ENCODE measurements around the gene SNX9.

- TF ChIP-seq RFX5 (IDR thresholded peaks at IDR 0.05), result no peak
- TF ChIP-seq, protein P1, sequence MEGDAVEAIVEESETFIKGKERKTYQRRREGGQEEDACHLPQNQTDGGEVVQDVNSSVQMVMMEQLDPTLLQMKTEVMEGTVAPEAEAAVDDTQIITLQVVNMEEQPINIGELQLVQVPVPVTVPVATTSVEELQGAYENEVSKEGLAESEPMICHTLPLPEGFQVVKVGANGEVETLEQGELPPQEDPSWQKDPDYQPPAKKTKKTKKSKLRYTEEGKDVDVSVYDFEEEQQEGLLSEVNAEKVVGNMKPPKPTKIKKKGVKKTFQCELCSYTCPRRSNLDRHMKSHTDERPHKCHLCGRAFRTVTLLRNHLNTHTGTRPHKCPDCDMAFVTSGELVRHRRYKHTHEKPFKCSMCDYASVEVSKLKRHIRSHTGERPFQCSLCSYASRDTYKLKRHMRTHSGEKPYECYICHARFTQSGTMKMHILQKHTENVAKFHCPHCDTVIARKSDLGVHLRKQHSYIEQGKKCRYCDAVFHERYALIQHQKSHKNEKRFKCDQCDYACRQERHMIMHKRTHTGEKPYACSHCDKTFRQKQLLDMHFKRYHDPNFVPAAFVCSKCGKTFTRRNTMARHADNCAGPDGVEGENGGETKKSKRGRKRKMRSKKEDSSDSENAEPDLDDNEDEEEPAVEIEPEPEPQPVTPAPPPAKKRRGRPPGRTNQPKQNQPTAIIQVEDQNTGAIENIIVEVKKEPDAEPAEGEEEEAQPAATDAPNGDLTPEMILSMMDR (IDR thresholded peaks at IDR 0.05), result no peak
- no peak for TF ChIP-seq BHLHE40 (IDR thresholded peaks at IDR 0.05; ENCODE audit: low read depth, low read length)
- no peak for TF ChIP-seq ELK1 (IDR thresholded peaks at IDR 0.05; ENCODE audit: low read depth, low read length)
- no peak for TF ChIP-seq CHD2 (IDR thresholded peaks at IDR 0.05; ENCODE audit: low read length, partially characterized antibody)
- TF ChIP-seq PHF8 (IDR thresholded peaks at IDR 0.05; ENCODE audit: borderline replicate concordance, low read depth), result no peak
- TF ChIP-seq POLR2A (IDR thresholded peaks at IDR 0.05; ENCODE audit: low read length), result no peak
- TF ChIP-seq SMC3 (IDR thresholded peaks at IDR 0.05), result no peak
- no peak for TF ChIP-seq ESRRA (IDR thresholded peaks at IDR 0.05; ENCODE audit: borderline replicate concordance, low read length)
- TF ChIP-seq, protein P2, sequence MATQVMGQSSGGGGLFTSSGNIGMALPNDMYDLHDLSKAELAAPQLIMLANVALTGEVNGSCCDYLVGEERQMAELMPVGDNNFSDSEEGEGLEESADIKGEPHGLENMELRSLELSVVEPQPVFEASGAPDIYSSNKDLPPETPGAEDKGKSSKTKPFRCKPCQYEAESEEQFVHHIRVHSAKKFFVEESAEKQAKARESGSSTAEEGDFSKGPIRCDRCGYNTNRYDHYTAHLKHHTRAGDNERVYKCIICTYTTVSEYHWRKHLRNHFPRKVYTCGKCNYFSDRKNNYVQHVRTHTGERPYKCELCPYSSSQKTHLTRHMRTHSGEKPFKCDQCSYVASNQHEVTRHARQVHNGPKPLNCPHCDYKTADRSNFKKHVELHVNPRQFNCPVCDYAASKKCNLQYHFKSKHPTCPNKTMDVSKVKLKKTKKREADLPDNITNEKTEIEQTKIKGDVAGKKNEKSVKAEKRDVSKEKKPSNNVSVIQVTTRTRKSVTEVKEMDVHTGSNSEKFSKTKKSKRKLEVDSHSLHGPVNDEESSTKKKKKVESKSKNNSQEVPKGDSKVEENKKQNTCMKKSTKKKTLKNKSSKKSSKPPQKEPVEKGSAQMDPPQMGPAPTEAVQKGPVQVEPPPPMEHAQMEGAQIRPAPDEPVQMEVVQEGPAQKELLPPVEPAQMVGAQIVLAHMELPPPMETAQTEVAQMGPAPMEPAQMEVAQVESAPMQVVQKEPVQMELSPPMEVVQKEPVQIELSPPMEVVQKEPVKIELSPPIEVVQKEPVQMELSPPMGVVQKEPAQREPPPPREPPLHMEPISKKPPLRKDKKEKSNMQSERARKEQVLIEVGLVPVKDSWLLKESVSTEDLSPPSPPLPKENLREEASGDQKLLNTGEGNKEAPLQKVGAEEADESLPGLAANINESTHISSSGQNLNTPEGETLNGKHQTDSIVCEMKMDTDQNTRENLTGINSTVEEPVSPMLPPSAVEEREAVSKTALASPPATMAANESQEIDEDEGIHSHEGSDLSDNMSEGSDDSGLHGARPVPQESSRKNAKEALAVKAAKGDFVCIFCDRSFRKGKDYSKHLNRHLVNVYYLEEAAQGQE (IDR thresholded peaks at IDR 0.05), result no peak
- TF ChIP-seq RAD21 (conservative IDR thresholded peaks at IDR 0.05 in 1 of 2, IDR thresholded peaks at IDR 0.05 in 1 of 2), result no peak
- TF ChIP-seq, protein P3, sequence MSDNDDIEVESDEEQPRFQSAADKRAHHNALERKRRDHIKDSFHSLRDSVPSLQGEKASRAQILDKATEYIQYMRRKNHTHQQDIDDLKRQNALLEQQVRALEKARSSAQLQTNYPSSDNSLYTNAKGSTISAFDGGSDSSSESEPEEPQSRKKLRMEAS (IDR thresholded peaks at IDR 0.05), result no peak
- TF ChIP-seq EHMT2 (IDR thresholded peaks at IDR 0.05; ENCODE audit: low read depth), result no peak
Observed at GRCh38 chr6:157965387-157965786, 142.3 kb downstream of the SNX9 start.

All from A549 (cell line).